PC-9 (cell line): ENCODE measurements around the gene SLC22A13. TPM values are rescaled to one million over a fixed set of nuclear protein-coding genes. Genes with fewer than 3 reads are reported as not detected.

Experiments
- BruUV-seq: library from RNA; stranded (reverse); fragments of 400-500 nt; replicated peaks from 2 replicates; lab custom pipeline; 2021; lab: Mats Ljungman, UMichigan
- CTCF ChIA-PET: fragments of 300-600 bp; sonication (Branson Sonifier 250); formaldehyde crosslinking; loops from one replicate; lab custom pipeline; 2022; ENCODE audit warnings: antibody characterized with exemption; lab: Charles Lee
- POLR2A ChIA-PET: fragments of 300-600 bp; sonication (Branson Sonifier 250); formaldehyde crosslinking; loops from one replicate; lab custom pipeline; 2022; ENCODE audit warnings: antibody characterized with exemption; ENCODE audit not compliant: unreplicated experiment; lab: Charles Lee
- DNase-seq, 2 experiments: peaks; one replicate each; pipeline versions ENCODE4 v3.0.0 to v3.0.0-alpha.2; 2015 to 2022; ENCODE audit warnings: mixed read lengths in 1 of 2
- H2AFZ ChIP-seq: fragments of 200-600 bp; sonication (generic); 2 replicates; pipeline ENCODE4 v1.8.1; 2017; ENCODE audit warnings: antibody characterized with exemption
- H3F3A ChIP-seq: fragments of 200-600 bp; sonication (generic); 2 replicates; pipeline ENCODE4 v1.8.1; 2017; ENCODE audit warnings: antibody characterized with exemption, mild to moderate bottlenecking, low read depth; ENCODE audit not compliant: insufficient read depth
- H3K27ac ChIP-seq: fragments of 200-600 bp; sonication (generic); 2 replicates; pipeline ENCODE4 v1.6.1; 2016; ENCODE audit warnings: mixed run types
- H3K27me3 ChIP-seq: fragments of 200-600 bp; sonication (generic); 2 replicates; pipeline ENCODE4 v1.6.1; 2016; ENCODE audit warnings: low read depth, mixed run types; ENCODE audit not compliant: insufficient read depth
- H3K36me3 ChIP-seq: fragments of 200-600 bp; sonication (generic); 2 replicates; pipeline ENCODE4 v1.6.1; 2016; ENCODE audit warnings: low read depth, mixed run types
- H3K4me1 ChIP-seq: fragments of 200-600 bp; sonication (generic); replicated peaks from 2 replicates; pipeline ENCODE4 v1.6.1; 2016; ENCODE audit warnings: mixed run types; ENCODE audit not compliant: insufficient read depth
- H3K4me2 ChIP-seq: fragments of 200-600 bp; sonication (generic); 2 replicates; pipeline ENCODE4 v1.6.1; 2017; ENCODE audit warnings: mixed run types
- H3K4me3 ChIP-seq: fragments of 200-600 bp; sonication (generic); 2 replicates; pipeline ENCODE4 v1.6.1; 2016; ENCODE audit warnings: mixed run types
- H3K79me2 ChIP-seq: fragments of 200-600 bp; sonication (generic); 2 replicates; pipeline ENCODE4 v1.6.1; 2017; ENCODE audit warnings: low read depth, mixed run types
- H3K9me2 ChIP-seq: fragments of 200-600 bp; sonication (generic); 2 replicates; pipeline ENCODE4 v1.8.1; 2017; ENCODE audit warnings: mild to moderate bottlenecking; ENCODE audit not compliant: insufficient read depth
- H3K9me3 ChIP-seq: fragments of 200-600 bp; sonication (generic); 2 replicates; pipeline ENCODE4 v1.8.1; 2016; ENCODE audit warnings: low read depth; ENCODE audit not compliant: insufficient read depth
- H4K20me1 ChIP-seq: fragments of 200-600 bp; sonication (generic); 2 replicates; pipeline ENCODE4 v1.8.1; 2017; ENCODE audit not compliant: insufficient read depth
- EZH2 ChIP-seq: fragments of 200-600 bp; sonication (generic); IDR thresholded peaks from 2 replicates; pipeline ENCODE4 v1.8.0; 2017; ENCODE audit warnings: antibody characterized with exemption, low read depth
- intact Hi-C: fragments of 100-400 bp; cut with micrococcal nuclease; formaldehyde crosslinking; loops from one replicate; pipeline ENCODE4 v1.10.0; 2022; ENCODE audit not compliant: unreplicated experiment
- total RNA-seq: library from RNA; stranded (reverse); gene quantifications from 2 replicates; pipeline ENCODE4 v1.2.3, GENCODE V29; 2021
- TF ChIP-seq, protein P1 (sequence below): fragments of 200-600 bp; sonication (generic); conservative IDR thresholded peaks from 2 replicates; pipeline ENCODE4 v1.6.1; 2017; ENCODE audit warnings: mixed run types, antibody characterized with exemption, mild to moderate bottlenecking, moderate library complexity

SLC22A13 gene
- total RNA-seq, 1 experiment from 2014 or later, result 0.44 TPM

DNA sequence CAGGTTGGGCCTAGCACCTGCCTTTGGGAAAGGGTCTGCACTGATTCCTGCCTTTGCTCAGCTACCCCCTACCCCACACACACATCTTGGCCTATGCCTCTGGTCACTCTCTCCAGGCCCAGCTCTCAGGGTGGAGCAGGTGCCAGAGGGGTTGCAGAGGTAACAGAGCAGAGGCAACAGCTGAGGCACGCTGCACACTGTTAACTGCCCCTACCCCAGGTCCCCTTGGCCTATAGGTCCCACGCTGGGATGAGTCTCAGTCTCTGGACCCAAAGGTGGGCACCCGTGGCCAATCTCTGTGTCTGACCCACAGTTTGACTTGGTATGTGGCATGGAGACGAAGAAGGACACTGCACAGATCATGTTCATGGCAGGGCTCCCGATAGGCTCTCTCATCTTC, 41.3 kb downstream of the SLC22A13 start:
- no peaks in the 10 kb centered on the region for H3K9me3 ChIP-seq
- TF ChIP-seq, protein P1, sequence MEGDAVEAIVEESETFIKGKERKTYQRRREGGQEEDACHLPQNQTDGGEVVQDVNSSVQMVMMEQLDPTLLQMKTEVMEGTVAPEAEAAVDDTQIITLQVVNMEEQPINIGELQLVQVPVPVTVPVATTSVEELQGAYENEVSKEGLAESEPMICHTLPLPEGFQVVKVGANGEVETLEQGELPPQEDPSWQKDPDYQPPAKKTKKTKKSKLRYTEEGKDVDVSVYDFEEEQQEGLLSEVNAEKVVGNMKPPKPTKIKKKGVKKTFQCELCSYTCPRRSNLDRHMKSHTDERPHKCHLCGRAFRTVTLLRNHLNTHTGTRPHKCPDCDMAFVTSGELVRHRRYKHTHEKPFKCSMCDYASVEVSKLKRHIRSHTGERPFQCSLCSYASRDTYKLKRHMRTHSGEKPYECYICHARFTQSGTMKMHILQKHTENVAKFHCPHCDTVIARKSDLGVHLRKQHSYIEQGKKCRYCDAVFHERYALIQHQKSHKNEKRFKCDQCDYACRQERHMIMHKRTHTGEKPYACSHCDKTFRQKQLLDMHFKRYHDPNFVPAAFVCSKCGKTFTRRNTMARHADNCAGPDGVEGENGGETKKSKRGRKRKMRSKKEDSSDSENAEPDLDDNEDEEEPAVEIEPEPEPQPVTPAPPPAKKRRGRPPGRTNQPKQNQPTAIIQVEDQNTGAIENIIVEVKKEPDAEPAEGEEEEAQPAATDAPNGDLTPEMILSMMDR, result no peak
- TF ChIP-seq EZH2, result no peak
- no peaks in the 10 kb centered on the region for H3K27me3 ChIP-seq
- H3K79me2 ChIP-seq, result no peaks in the 10 kb centered on the region
- no peaks in the 10 kb centered on the region for H3F3A ChIP-seq
- no peaks in the 10 kb centered on the region for H3K4me1 ChIP-seq
- intact Hi-C loops, result no loop called here
- no peak overlapping the region for H3K27ac ChIP-seq
- H3K4me2 ChIP-seq, result no peak overlapping the region
- ChIA-PET POLR2A (no interaction called here), CTCF (no interaction called here)
- H3K9me2 ChIP-seq, result no peaks in the 10 kb centered on the region
- H2AFZ ChIP-seq, result no peak overlapping the region
- no peak for DNase-seq
- H3K4me3 ChIP-seq, result no peak overlapping the region
- no peaks in the 10 kb centered on the region for H3K36me3 ChIP-seq
- BruUV-seq, result no TSS peak
- H4K20me1 ChIP-seq, result no peaks in the 10 kb centered on the region

DNA sequence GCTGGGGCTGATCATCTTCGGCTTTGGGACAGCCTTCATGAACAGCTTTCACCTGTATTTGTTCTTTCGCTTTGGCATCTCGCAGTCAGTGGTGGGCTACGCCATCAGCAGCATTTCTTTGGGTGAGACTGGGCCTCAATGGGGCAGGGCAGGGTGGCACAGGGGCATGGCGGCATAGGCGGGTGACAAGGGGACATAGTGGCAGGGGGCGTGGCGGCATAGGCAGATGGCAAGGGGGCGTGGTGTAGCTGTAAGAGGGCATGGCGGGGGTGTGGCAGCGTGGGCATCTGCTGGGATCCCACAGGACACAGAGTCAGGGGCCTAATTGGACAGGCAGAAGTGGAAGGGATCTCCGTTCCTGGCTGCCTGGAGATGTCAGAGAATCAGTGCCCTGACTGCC, 42.0 kb downstream of the SLC22A13 start:
- CTCF ChIA-PET, result no interaction called here
- POLR2A ChIA-PET, result no interaction called here

DNA sequence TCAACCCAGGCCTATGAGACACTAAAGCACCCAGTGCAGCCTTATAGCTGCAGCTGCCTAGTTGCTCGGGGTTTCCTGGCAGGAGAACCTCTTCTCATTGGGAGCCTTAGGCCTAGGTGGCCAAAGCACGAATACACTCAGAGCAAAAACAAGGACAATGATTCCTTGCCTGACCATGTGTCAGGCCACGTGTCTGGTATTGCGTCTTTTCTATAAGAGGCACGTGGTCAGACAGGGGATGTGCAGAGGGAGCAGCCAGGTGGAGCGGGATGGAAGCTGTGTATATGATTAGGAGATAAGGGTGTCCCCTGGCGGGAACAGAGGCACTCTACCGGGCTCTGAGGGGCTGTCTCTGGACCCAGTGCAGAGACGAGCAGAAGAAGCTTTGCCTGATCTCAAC, 42.8 kb downstream of the SLC22A13 start:
- ChIA-PET CTCF (no interaction called here), POLR2A (no interaction called here)
- Histone ChIP-seq H3K4me3 (no peak overlapping the region), H3K4me1 (no peaks in the 10 kb centered on the region), H4K20me1 (no peaks in the 10 kb centered on the region), H3K27ac (no peak overlapping the region), H3K36me3 (no peaks in the 10 kb centered on the region), H3K27me3 (no peaks in the 10 kb centered on the region), H3K9me3 (no peaks in the 10 kb centered on the region), H3F3A (no peaks in the 10 kb centered on the region), H3K79me2 (no peaks in the 10 kb centered on the region), H3K9me2 (no peaks in the 10 kb centered on the region), H3K4me2 (no peak overlapping the region), H2AFZ (no peak overlapping the region)
- intact Hi-C loops, result no loop called here
- no peak for TF ChIP-seq EZH2
- TF ChIP-seq, protein P1, result no peak
- no TSS peak for BruUV-seq
- DNase-seq, result no peak

More for the DNA sequence above, 42.0 kb downstream of the SLC22A13 start:
- Histone ChIP-seq H3K4me1 (no peaks in the 10 kb centered on the region), H3K27ac (no peak overlapping the region), H3K36me3 (no peaks in the 10 kb centered on the region), H3K79me2 (no peaks in the 10 kb centered on the region), H3F3A (no peaks in the 10 kb centered on the region), H3K4me2 (no peak overlapping the region), H3K9me3 (no peaks in the 10 kb centered on the region), H4K20me1 (no peaks in the 10 kb centered on the region), H3K9me2 (no peaks in the 10 kb centered on the region), H3K27me3 (no peaks in the 10 kb centered on the region), H2AFZ (no peak overlapping the region), H3K4me3 (no peak overlapping the region)
- DNase-seq, result no peak
- intact Hi-C loops, result no loop called here
- no TSS peak for BruUV-seq
- TF ChIP-seq EZH2, result no peak
- TF ChIP-seq, protein P1, result no peak
